HFFc6 (cell line): ENCODE results near the gene RASAL2. TPM values are rescaled to one million over a fixed set of nuclear protein-coding genes. Genes with fewer than 3 reads are reported as not detected.

Experiments
- DNase-seq: peaks from one replicate; pipeline ENCODE4 v3.0.0-alpha.2; 2018
- H3K27ac Mint-ChIP-seq: 2 replicates; pipeline ENCODE4 v1.8.0; 2020; ENCODE audit warnings: mild to moderate bottlenecking, mixed read lengths
- H3K27me3 Mint-ChIP-seq: 2 replicates; pipeline ENCODE4 v1.8.0; 2021; ENCODE audit warnings: mild to moderate bottlenecking, moderate library complexity, mixed read lengths; ENCODE audit not compliant: insufficient read depth
- H3K36me3 Mint-ChIP-seq: 2 replicates; pipeline ENCODE4 v1.8.0; 2021; ENCODE audit warnings: low read depth, mixed read lengths
- H3K4me1 Mint-ChIP-seq: 2 replicates; pipeline ENCODE4 v1.8.0; 2020; ENCODE audit warnings: low read depth, mixed read lengths
- H3K4me3 Mint-ChIP-seq: 2 replicates; pipeline ENCODE4 v1.8.0; 2020; ENCODE audit warnings: mild to moderate bottlenecking, moderate library complexity, mixed read lengths
- H3K9me3 Mint-ChIP-seq: 2 replicates; pipeline ENCODE4 v1.8.0; 2020; ENCODE audit warnings: mild to moderate bottlenecking, mixed read lengths
- CTCF ChIP-seq: fragments of 200-600 bp; sonication (generic); IDR thresholded peaks from 2 replicates; pipeline ENCODE4 v1.5.0; 2021; ENCODE audit warnings: antibody characterized with exemption, mild to moderate bottlenecking
- total RNA-seq, 6 experiments: library from RNA; stranded (reverse); fragmentation: NEBNext Ultra II Directional; extraction: Animal tissue kit (Norgen Biotek cat#: 25700); gene quantifications; 2 replicates in 1 of 6; 3 replicates in 5 of 6; pipeline ENCODE4 v1.2.3, GENCODE V29; 2021

RASAL2 gene
- total RNA-seq, 6 experiments from 2014 or later: 21.2 to 30.7 (median 24.4) TPM

DNA sequence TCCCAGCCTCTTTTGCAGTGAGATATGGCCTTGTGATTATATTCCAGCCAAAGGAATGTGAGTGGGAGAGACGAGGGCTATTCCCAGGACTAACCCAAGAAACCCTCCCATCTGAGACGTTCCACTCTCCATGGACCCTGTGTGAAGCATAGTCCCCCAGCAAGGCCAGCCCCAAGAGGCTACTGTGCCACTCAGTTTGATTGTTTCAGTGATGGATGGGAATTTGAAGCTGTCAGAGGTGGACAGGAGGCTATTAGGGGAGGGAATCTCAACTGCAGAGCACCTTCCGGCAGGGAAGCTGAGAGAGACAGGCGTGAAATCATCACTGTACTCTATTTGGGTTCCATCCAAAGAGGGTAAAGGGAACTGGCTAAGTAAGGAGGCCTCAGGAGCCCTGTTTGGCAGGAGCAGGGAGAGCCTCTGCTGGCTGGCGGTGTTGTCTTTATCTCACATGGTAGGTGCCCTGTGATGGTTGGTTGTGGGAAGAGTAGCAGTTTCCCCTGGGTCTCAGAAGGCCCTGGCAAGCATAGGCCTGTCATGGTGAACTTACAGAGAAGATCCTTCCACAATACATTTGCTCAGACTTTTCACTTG, 415.6 kb downstream of the RASAL2 start:
- H3K4me3 Mint-ChIP-seq: no peak overlapping the region
- no peak overlapping the region for H3K27ac Mint-ChIP-seq
- H3K9me3 Mint-ChIP-seq: no peaks in the 10 kb centered on the region
- H3K4me1 Mint-ChIP-seq: no peaks in the 10 kb centered on the region; the same call in 1 of the 2 replicates
- no peaks in the 10 kb centered on the region for H3K36me3 Mint-ChIP-seq
- TF ChIP-seq CTCF: no peak
- H3K27me3 Mint-ChIP-seq: peaks cover 9% of the 10 kb centered on the region
- no peak for DNase-seq

DNA sequence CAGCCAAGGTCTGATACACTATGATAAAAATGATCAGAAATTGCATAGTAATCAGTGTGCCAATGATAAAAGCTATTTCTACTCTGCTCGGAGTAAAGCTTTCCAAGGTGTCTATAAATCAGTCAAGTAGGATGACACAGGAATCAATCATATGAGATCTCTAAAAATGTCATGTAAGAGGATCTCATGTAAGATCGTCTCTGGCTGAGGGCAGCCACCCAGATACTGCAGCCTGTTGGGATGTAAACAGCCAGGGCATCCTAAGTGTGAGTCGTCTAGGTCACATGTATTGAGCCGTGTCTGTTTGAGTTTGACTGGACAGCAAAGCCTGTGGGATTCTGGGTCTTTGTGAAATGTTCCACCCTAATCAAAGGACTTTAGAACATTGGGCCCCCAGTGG, 416.3 kb downstream of the RASAL2 start:
- Mint-ChIP-seq H3K9me3 (no peaks in the 10 kb centered on the region), H3K27ac (no peak overlapping the region), H3K4me3 (no peak overlapping the region), H3K27me3 (peaks cover 9% of the 10 kb centered on the region), H3K36me3 (no peaks in the 10 kb centered on the region), H3K4me1 (no peaks in the 10 kb centered on the region; the same call in 1 of the 2 replicates)
- TF ChIP-seq CTCF: no peak
- no peak for DNase-seq

DNA sequence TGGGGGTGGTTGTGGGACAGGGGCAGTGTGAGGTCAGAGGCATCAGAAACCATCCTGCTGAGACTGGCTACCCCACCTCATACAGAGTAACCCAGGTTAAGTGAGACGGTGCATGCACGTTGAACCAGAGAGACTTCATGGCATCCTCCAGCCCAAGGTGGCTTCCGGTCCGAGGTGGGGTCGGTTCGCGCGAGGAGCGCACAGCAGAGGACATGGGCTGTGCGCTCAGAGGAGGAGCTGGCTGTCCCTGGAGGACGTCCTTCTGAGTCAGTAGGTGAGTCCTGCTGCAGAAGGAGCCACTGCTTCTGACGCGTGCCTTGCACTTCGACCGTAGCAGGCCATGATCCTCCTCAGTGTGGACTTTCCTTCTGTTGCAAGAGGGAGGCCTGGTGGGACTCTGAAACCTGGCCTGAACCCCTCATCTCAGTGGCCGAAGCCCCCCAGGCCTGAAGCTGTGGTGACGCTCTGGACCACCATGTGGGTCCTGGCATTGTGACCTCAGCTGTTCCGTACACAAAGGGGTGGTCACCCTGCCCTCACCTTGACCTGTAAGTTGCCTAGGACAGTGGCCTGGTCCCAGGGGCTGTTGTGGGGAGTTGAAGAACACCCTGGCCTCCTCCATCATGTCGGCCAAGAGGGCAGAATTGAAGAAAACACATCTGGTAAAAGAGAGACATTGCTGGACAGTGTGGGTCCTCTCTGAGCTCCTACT, 418.8 kb downstream of the RASAL2 start, which contains the start of gene TEX35:
Gene TEX35 (plus strand): TSS at position 544 of the 712 bp plus-strand sequence. CDS start 80 bp downstream, at position 624.
- Mint-ChIP-seq H3K4me1 (no peaks in the 10 kb centered on the region; the same call in 1 of the 2 replicates), H3K27ac (no peak within 1 kb of the TSS), H3K27me3 (peaks cover 8% of the 10 kb centered on the region), H3K36me3 (no peaks in the 10 kb centered on the region), H3K9me3 (no peaks in the 10 kb centered on the region), H3K4me3 (no peak within 1 kb of the TSS)
- DNase-seq: no peak
- no peak for TF ChIP-seq CTCF

DNA sequence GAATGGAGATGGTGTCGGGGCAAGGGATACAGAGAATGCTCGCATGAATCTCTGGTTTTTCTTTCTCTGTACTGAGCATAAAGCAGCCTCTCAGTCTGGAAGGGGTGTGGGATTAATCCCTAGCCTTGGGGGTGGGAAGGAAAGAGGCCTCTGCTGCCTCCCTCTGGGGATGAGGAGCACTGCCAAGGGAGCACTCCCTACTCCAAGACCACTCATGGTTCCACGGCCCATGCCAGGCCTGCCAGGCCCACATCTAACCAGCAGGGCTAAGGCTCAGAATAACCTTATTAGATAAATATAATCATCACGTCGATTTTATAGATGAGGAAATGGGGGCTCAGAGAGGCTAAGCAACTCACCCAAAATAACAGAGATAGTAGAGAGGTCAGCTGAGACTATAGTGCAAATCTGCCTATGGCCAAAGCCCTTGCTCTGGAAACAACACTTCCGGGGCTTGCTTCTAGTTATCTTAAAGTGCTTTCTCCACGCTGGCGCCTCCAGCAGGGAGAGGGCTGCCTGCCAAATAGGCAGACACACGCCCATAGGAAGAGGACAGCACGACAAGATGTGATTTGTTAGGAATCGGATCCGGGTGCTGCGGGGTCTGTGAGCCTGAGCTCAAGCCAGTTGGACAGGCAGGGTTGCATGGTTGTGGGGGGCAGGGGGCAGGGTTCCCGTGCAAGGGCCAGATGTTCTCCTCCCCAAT, 419.5 kb downstream of the RASAL2 start:
- no peaks in the 10 kb centered on the region for H3K9me3 Mint-ChIP-seq
- no peak overlapping the region for H3K4me3 Mint-ChIP-seq
- H3K36me3 Mint-ChIP-seq: no peaks in the 10 kb centered on the region
- DNase-seq: no peak
- no peak overlapping the region for H3K27ac Mint-ChIP-seq
- H3K27me3 Mint-ChIP-seq: peaks cover 8% of the 10 kb centered on the region
- TF ChIP-seq CTCF: peak; percentile 29
- no peaks in the 10 kb centered on the region; the same call in 1 of the 2 replicates for H3K4me1 Mint-ChIP-seq

DNA sequence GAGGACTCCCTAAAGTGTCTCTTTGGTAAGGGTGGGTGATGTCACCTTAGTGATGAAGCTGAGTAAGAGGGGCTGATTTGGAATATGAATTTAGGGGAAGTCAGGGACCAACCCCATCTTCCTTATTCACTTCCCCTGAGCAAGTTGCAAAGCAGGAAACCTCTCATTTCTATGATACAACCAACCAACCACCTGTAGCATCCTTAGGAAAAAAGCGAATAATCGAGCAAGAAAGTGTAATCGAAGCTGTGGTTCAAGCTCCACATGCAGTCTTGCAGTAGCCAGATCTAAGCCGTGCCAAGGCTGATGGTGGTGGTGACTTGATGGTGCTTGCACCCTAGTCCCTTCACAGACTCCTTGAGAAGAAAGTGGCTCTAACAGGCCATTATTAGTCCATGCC, 422.2 kb downstream of the RASAL2 start:
- no peaks in the 10 kb centered on the region; the same call in 1 of the 2 replicates for H3K4me1 Mint-ChIP-seq
- H3K9me3 Mint-ChIP-seq: no peaks in the 10 kb centered on the region
- TF ChIP-seq CTCF: no peak
- H3K36me3 Mint-ChIP-seq: no peaks in the 10 kb centered on the region
- peaks cover 6% of the 10 kb centered on the region; the same call in 1 of the 2 replicates for H3K27me3 Mint-ChIP-seq
- DNase-seq: no peak
- H3K27ac Mint-ChIP-seq: no peak overlapping the region
- H3K4me3 Mint-ChIP-seq: no peak overlapping the region
